Neural cell (in vitro differentiated cells): ENCODE measurements around the gene MCTP2.

Experiments
- CTCF ChIP-seq: fragments of 450-650 bp; IDR thresholded peaks from 2 replicates; pipeline ENCODE4 v1.5.1; 2014; ENCODE audit warnings: antibody characterized with exemption, mild to moderate bottlenecking, moderate library complexity; ENCODE audit not compliant: poor library complexity, severe bottlenecking
- EP300 ChIP-seq: fragments of 450-650 bp; conservative IDR thresholded peaks from 2 replicates; pipeline ENCODE4 v1.6.1; 2014; ENCODE audit warnings: antibody characterized with exemption, mild to moderate bottlenecking, moderate library complexity; ENCODE audit not compliant: poor library complexity, severe bottlenecking
- MXI1 ChIP-seq: fragments of 450-650 bp; conservative IDR thresholded peaks from 2 replicates; pipeline ENCODE4 v1.6.1; 2014; ENCODE audit warnings: antibody characterized with exemption, mild to moderate bottlenecking; ENCODE audit not compliant: poor library complexity, severe bottlenecking
- POLR2AphosphoS5 ChIP-seq: IDR thresholded peaks from 2 replicates; pipeline ENCODE4 v1.6.1; 2012
- RAD21 ChIP-seq: fragments of 450-650 bp; conservative IDR thresholded peaks from 2 replicates; pipeline ENCODE4 v1.6.1; 2014; ENCODE audit warnings: antibody characterized with exemption, mild to moderate bottlenecking, moderate library complexity
- TAF1 ChIP-seq: IDR thresholded peaks from 2 replicates; pipeline ENCODE4 v1.6.1; 2012; ENCODE audit warnings: low read depth

DNA sequence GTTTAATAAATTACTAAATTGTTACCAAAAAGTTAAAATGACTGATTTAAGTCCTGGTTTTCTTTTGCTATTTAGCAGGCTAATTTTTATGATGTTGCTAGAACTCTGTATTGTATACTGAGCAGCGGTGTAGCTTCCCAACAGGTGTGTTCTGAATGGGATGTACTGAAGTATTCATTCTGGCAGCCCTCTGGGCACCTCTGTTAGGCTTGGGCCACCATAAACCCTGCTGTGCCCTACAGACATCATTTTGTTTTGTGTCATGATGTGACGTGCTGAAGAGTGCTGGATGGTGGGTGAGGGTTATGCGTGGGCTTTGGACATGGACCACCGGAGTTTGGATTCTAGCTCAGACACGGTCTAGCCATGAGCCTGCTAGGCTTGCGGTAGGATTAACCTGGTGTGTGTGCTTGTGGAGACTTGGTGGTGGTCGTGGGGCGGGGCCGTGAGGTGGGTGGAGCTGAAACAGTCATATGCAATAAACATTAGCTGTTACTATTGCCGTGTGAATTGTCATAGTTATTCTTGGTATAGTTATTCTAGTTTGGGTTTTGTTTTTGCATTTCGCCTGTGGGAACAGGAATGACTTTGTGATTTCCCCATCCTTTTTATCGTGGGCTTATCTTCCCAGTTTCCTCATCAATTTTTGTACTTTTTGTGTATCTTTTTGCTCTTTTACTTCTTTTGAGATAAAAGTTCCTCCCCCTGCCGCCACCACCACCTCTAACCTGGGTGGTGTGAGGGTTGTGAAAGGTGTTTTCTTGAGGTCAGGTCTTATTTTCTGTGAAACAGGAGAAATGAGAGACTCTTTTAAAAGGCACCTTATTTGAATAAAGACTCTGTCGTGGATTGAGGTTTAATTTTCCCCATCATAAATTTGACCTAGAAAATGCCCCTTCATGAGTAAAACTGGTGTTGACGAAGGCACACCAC, 93.7 kb downstream of the MCTP2 start:
- TF ChIP-seq EP300: no peak
- TF ChIP-seq CTCF: no peak
- no peak for TF ChIP-seq TAF1
- TF ChIP-seq RAD21: no peak
- TF ChIP-seq POLR2AphosphoS5: no peak
- no peak for TF ChIP-seq MXI1
